HG03442 (cell line): ENCODE data around the gene CCDC78.

Experiments
- ATAC-seq: cut with Tn5 transposase; IDR thresholded peaks from one replicate; pipeline ENCODE4 v1.9.1; 2021; ENCODE audit warnings: mild to moderate bottlenecking, moderate library complexity; ENCODE audit not compliant: unreplicated experiment

CCDC78 gene

GRCh38 chr16:740459-740763 is 14.2 kb upstream of the CCDC78 start:
- ATAC-seq = peak; percentile 2

- ATAC-seq = no peak
These were observed 13.6 kb upstream of the CCDC78 start for GRCh38 chr16:739560-740458.

- ATAC-seq = no peak
These were observed 10.8 kb upstream of the CCDC78 start for GRCh38 chr16:736936-737481.

- ATAC-seq = no peak
These were observed 9.8 kb upstream of the CCDC78 start for GRCh38 chr16:735982-736453.

GRCh38 chr16:734981-735881 is 9.0 kb upstream of the CCDC78 start:
- ATAC-seq = no peak

- no peak for ATAC-seq
These were observed 8.2 kb upstream of the CCDC78 start for GRCh38 chr16:734208-734980.

GRCh38 chr16:733382-734207 is 7.4 kb upstream of the CCDC78 start:
- no peak for ATAC-seq

GRCh38 chr16:732936-733335 is 6.7 kb upstream of the CCDC78 start:
- ATAC-seq = no peak

GRCh38 chr16:732332-732731 is 6.1 kb upstream of the CCDC78 start:
- ATAC-seq = no peak

GRCh38 chr16:730666-731509 is 4.6 kb upstream of the CCDC78 start:
- ATAC-seq = no peak

- no peak for ATAC-seq
These were observed 3.8 kb upstream of the CCDC78 start for GRCh38 chr16:729768-730665.

GRCh38 chr16:728890-729744 is 2.9 kb upstream of the CCDC78 start:
- no peak for ATAC-seq

GRCh38 chr16:728131-728889 is 2.1 kb upstream of the CCDC78 start:
- ATAC-seq = no peak

GRCh38 chr16:727291-727977 is 1.2 kb upstream of the CCDC78 start:
- ATAC-seq = no peak

GRCh38 chr16:726188-726437 is 130 bp downstream of the CCDC78 start:
- no peak for ATAC-seq
